ENCODE data around the gene MRC2.

GRCh38 chr17:62650587-62650986 is 23.1 kb downstream of the MRC2 start:
- TF ChIP-seq ZNF121 (CRISPR knock-in tag; IDR thresholded peaks at IDR 0.05) (no peak), ESRRA (CRISPR knock-in tag; IDR thresholded peaks at IDR 0.05; ENCODE audit: low read depth) (no peak), MTA3 (CRISPR knock-in tag; IDR thresholded peaks at IDR 0.05) (no peak), ZNF18 (CRISPR knock-in tag; IDR thresholded peaks at IDR 0.05; ENCODE audit: insufficient replicate concordance) (no peak), RAD21 (CRISPR knock-in tag; IDR thresholded peaks at IDR 0.05) (no peak), POLR2A (IDR thresholded peaks at IDR 0.05; ENCODE audit: insufficient read depth in 1 of 2, low read depth in 2 of 2, low read length in 2 of 2) (no peak), CTCF (CRISPR knock-in tag; IDR thresholded peaks at IDR 0.05) (no peak), ZBTB33 (CRISPR knock-in tag; IDR thresholded peaks at IDR 0.05) (no peak), FOXM1 (CRISPR knock-in tag; IDR thresholded peaks at IDR 0.05) (no peak), ZNF674 (CRISPR knock-in tag; IDR thresholded peaks at IDR 0.05; ENCODE audit: low read depth) (no peak)

All from HepG2 (cell line).